HG02840 (cell line): Measurements from ENCODE around the gene PSMB11.

Experiments used
- ATAC-seq: cut with Tn5 transposase; IDR thresholded peaks from one replicate; pipeline ENCODE4 v1.9.1; 2021; ENCODE audit warnings: mild to moderate bottlenecking, moderate library complexity, moderate number of reproducible peaks; ENCODE audit not compliant: unreplicated experiment, low FRiP score

Gene PSMB11

GRCh38 chr14:23040100-23040499 is 1.9 kb upstream of the PSMB11 start:
- ATAC-seq: no peak

- no peak for ATAC-seq
Observed at GRCh38 chr14:23041729-23042128, 283 bp upstream of the PSMB11 start.

GRCh38 chr14:23043145-23043544 is 1.1 kb downstream of the PSMB11 start:
- ATAC-seq: no peak

- no peak for ATAC-seq
Observed at GRCh38 chr14:23043754-23044153, 1.7 kb downstream of the PSMB11 start.

- ATAC-seq: no peak
Observed at GRCh38 chr14:23044840-23045239, 2.8 kb downstream of the PSMB11 start.

DNA sequence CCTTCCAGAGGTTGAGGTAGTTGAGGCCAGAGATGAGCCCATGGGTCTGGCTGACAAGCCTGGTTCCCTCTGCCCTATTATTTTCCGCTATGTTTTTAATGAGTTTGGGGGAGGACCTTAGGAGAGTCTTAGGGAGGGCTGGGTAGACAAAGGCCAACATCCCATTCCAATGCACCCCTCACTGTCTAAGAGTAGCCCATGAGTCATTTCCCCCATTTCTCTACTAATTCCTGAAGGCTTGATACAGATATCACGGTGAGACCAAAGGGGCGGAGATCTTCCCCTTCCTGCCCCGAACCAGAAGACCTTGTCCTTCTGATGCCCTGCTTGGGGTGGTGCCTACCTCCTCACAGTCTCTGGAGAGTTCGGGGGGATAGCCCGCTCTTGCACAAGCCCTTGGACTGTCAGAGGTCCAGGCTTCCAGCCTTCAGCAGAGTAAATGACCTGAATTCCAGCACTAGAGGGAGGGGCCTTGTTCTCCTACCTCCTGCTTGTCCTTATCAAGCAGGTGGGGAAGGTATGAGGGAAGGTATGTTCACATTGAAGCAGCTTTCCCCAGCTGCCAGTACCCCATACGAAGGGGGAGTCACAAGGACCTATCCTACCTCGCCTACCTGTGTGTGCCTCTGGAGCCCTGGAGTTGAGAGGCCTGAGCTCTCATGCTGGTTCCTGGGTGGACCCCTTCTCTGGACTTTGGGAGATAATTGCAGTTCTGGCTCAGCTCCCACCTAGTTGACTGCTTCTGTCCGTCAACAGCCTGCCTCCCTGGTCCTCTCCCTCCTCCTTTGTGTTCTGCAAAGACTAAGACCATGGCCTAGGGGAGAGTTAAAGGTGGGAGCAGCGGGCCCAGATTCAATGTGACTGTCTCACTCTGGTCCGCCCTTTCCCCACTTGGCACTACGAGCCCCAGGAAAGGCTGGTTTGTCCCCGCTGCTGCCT is 3.7 kb downstream of the PSMB11 start:
- ATAC-seq: no peak

- no peak for ATAC-seq
Observed at GRCh38 chr14:23047034-23047634, 5.1 kb downstream of the PSMB11 start.

DNA sequence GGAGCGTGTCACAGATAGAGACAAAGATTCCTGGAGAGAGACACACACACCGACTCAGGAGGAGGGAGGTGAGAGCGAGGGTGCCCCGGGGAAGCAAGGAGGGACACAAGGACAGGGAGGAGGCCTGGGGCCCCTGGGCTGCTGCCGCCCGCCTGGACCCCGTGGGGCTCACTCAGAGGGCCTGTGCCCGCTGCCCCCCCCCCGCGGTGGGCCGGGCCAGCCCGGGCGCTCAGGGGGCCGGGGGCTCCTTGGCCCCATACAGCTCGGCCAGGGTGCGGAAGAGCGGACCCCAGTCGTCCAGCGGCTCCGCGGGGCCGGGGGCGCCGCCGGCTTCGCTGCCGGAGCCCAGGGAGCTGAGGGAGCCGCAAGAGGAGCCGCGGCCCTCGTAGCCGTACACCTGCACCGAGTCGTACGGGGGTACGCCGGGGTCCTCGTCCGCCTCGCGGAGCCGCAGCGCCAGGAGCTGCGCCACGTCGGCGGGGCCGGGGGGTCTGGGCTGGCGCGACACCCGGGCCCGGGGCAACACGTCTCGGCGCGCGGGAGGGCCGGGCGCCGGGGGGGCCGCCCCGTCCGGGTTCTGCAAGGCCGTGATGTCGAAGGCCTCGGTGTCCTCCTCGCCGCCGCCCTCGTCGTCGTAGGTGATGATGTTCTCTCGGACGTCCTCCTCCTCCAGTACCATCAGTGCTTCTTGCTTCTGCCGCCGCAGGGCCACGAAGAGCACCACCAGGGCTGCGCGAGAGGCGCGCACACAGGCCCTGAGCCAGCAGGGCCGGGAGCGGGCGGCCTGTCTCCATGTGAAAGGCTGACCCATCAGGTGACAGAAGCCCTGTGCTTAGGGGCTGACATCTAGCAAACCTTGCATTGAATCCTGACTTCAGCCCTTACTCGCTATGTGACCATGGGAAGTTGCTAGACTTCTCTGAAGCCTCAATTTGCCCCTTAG is 6.0 kb downstream of the PSMB11 start:
- ATAC-seq: no peak

DNA sequence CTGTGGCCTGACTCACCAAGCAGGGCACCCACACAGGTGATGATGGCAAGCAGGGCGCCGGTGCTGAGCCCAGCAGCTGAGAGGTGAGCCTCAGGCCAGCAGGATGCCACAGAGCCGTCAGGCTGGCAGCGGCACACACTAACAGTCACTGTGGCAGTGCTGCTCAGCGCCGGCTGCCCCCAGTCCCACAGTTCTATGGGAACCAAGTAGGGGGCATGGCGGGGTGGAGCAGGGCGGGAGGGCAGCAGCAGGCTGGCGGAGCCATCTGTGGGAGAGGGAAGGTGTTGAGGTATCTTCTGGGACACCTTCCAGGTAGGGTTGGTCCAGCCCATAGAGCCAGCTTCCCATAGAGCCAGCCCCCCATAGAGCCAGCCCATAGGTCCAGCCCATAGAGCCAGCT is 7.0 kb downstream of the PSMB11 start:
- no peak for ATAC-seq

GRCh38 chr14:23051141-23052057 is 9.4 kb downstream of the PSMB11 start:
- ATAC-seq: no peak

DNA sequence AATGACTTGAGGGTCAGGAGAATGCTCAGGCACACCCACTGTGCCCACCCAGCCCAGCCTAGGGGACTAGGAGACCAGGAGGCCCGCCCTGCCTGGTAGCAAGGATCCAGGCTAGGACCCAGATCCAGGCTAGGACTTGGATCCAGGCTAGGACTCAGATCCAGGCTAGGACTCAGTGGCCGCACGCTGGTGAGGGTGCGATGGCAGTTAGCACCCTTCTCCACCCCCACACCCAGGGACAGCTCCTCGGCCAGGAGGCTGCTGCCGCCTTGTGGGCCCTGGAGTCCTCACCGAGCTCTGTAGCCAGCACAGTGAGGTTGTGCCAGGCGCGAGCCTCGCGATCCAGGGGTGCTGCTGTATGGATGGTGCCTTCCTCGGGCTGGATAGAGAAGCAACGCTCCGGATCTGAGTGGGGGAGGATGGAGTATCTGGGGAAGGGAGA is 10.2 kb downstream of the PSMB11 start:
- no peak for ATAC-seq

DNA sequence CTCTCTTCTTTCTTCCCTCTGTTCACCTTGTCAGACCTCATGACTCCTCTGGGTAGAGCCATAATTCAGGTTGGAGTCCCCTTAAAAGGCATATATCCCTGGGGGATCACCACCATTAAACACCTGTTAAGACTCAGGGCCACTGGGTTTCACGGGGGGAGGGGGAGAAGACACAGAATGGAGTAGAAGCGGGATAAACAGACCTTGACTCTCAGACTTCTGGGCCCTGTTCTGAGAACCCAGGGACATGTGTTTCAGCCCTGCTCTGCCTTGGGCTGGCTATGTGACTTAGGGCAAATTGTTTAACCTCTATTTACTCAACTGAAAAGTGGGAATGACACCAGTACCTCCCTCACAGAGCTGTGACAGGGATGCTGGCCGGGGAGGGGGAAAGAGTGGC is 10.7 kb downstream of the PSMB11 start:
- ATAC-seq: no peak

GRCh38 chr14:23053426-23053825 is 11.4 kb downstream of the PSMB11 start:
- no peak for ATAC-seq

- no peak for ATAC-seq
Observed at GRCh38 chr14:23054000-23054811, 12.2 kb downstream of the PSMB11 start.

DNA sequence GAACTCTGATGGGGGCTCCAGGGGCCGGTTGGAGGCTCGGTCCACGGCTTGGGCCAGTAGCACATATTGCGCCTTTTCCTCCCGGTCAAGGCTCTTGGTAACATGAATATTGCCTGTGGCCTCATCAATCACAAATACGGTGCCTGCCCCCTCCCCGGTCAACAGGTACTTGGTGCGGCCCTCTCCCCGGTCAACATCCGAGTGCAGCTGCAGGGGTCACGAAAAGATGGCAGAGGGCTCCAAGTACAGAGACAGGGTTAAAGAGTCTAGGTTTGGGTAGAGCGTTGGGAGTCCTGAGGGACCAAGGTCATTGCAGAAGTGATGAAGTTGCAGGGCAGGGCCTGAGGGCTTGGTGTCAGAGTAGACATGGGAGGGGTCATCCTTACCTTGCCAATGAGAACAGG is 13.1 kb downstream of the PSMB11 start:
- ATAC-seq: no peak

DNA sequence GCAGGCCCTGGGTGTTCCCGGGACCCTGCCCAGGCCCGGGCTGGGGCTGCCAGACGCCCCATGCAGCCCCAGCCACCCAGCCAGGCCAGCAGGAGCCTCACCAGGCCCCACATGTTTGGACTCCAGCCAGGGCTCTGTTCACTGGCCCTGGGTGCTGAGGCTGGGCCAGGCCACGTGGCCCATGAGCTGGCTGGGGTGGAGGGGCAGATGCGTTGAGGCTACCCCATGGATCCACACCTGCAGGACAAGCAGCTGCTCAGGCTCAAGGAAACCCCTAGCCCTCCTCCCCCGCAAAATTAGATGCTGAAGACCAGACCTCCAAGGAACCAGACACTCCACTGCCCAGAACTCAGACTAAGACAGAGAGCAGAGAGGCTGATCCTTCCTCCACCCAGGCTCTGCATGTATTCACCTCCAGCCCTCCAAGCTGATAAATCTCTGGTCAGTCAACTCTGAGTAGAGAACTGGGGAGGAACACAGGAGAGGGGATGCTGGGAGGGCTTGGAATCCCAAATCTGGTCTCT is 13.7 kb downstream of the PSMB11 start:
- ATAC-seq: no peak

DNA sequence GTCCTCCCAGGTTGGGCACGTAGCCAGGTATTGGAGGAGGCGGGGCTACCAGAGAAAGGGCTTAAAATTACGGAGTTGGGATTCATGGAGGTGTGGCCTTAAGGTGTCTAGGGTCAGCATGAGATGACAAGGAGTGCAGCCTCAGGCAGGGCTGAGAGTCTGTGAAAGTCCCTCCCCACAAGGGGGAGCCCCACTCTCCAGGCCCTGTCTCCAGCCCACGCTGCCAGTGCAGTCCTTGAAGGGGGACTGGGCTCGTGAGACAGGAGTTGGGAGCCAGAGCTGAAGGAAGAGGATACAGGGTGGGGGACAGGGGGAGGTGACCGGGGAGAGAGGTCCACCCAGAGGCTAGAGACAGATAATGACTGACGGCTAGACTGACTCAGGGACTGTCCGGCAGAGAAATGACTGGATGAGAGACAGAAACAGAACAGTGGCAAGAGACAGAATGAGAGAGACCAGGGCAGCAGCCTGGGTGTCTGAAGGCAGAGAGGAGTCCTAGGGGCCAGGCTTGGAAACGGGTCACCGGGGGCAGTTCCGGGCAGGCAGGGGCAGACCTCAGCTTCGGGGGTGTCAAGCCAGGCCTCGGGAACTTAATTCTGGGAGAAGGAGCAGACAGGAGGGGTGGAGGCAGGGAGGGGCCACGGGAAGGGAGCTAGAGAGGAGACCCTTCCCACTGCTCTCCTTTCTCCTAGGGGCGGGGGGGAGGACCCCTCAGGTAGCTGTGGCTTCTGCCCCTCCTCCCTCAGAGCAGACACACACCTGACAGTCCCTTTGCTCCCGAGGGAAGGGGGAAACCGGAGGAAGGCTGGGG is 14.3 kb downstream of the PSMB11 start:
- peak; percentile 41 for ATAC-seq
